ENCODE results near the gene TMEM259. TPM values are rescaled to one million over a fixed set of nuclear protein-coding genes. Genes with fewer than 3 reads are reported as not detected.

Gene TMEM259
- total RNA-seq, 1 donor from 2014 or later: 154 TPM

GRCh38 chr19:1018393-1018792, 2.5 kb downstream of the TMEM259 start:
- intact Hi-C loops (cut with micrococcal nuclease): no loop called here

GRCh38 chr19:1017906-1018305, 3.0 kb downstream of the TMEM259 start:
- intact Hi-C loops (cut with micrococcal nuclease): no loop called here

- intact Hi-C loops (cut with micrococcal nuclease): no loop called here
These were observed 3.6 kb downstream of the TMEM259 start for GRCh38 chr19:1017115-1017905.

DNA sequence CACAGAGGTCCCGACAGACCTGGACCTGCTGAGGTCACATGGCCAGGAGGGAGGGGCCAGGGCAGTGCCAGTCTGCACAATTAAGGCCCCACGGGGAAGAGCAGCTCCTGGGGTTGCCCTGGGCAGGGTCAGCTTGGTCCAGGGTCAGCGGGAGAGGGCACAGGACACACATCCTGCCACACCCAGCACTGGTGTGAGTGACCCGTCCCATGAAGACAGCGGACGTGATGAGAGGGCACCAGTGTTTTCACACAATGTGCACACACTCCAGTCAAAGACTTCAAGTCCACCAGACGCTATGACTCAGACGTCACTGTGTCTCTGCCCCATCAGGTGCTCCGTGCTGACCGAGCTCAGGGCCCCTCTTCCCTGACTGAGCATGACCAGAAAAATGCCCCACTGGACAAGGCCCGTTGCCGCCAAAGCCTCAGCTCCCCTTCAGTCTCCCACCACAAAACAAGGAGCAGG, 4.2 kb downstream of the TMEM259 start:
- intact Hi-C loops (cut with micrococcal nuclease): no loop called here

GRCh38 chr19:1015782-1016646, 4.9 kb downstream of the TMEM259 start:
- intact Hi-C loops (cut with micrococcal nuclease): no loop called here

GRCh38 chr19:1015061-1015781, 5.7 kb downstream of the TMEM259 start:
- intact Hi-C loops (cut with micrococcal nuclease): no loop called here

DNA sequence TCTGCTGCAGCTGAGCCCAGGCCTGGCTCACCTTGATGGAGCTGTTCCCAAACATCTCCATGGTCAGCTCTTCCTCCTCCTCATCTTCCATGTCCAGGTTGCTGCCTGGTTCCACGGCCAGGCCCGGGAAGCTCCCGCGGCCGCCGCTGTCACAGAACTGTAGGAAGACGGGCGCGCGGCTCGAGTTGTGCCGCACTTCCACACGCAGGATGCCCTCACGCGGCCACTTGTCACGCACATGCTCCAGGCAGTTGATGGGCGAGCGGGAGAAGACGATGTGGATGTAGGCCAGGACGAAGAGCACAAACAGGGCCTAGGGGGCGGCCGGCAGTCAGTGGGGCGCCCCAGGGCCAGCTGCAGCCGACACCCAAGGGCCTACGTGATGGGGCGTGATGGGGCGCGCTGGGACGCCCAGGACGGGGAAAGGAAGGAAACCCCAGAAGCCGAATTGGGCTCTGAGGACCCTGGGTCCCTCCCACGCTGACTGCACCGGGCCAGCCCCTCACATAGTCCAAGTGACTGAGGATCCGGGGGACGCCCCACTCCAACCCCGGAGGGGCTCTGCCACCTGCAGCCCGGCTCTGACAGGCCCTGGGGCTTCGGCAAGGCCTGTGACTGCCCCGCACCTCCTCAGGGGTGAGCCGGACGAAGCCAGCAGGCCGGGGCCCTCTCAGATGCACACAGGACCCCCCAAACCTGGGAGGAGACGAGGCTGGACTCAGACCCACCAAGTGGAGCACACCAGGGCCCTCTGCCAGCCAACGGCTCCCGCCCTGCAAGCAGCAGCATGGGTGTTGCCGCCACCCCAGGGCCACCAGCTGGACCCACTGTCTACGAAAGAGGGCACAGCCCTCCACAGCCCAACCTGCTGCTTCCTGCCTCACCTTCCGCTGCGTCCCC, 6.5 kb downstream of the TMEM259 start:
- intact Hi-C loops (cut with micrococcal nuclease): no loop called here

- intact Hi-C loops (cut with micrococcal nuclease): no loop called here
These were observed 7.7 kb downstream of the TMEM259 start for GRCh38 chr19:1013218-1013617.

GRCh38 chr19:1012334-1012733, 8.6 kb downstream of the TMEM259 start:
- intact Hi-C loops (cut with micrococcal nuclease): no loop called here

DNA sequence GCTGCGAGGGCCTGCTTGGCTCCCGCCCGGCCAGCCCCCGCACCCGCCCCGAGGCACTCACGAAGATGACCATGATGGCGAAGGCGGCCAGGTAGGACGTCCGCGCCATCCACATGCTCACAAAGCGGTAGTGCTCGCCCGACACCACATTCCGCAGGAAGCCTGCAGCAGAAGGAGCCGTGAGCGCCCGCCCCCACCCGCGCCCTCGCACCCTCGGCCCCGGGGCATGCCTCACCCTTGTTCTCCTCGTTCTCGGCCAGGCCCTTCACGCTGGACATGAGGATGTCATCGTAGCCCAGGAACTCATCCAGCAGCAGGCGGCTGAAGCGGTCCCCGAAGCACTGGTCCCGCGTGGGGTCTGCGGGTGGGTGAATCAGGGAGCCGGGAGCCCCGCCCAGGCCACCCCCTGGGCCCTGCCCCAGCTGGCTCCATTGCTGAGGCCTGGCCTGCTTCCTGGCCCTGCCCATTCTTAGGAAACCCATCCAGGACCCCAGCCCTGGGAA, 9.0 kb downstream of the TMEM259 start:
- intact Hi-C loops (cut with micrococcal nuclease): no loop called here

DNA sequence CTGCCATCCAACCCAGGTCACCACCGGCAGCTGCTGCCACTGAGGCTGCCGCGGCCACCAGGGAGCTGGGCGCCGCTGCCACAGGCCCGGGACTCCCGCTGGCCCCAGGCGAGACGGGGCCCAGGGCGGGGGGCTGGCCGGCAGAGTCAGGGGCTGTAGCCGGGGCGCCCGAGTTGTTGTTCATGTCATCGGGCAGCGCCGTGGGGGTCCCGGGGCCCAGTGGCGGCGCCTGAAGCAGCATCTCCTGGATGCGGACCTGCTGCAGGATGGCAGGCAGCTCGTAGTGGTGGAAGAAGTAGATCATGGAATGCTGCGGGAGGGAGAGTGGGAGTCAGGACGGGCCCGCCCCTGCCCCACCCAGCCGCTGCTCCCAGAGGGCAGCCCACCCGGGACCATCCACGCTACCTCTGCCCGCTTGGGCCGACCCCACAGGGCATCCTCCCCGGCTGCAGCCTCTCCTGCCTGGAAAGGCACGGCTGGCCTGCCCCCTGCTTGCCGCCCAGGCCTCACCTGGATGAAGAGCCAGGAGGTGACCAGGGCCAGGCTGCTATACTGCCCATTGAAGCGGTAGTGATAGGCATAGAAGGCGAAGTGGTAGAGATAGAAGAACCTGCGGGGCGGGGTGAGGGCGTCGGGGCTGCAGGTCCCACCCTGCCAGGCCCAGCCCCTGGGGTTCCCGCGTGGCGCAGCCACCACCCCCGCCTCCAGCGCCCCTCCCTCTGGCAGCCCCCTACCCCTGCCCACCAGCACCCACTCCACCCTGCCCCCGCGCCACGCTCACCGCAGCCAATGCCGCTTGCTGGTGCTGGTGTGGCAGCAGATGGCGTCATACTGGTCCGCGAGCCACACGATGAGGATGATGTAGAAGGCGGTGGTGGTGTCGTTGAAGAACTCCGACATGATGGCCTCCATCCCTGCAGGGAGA, 10.1 kb downstream of the TMEM259 start:
- intact Hi-C loops (cut with micrococcal nuclease): no loop called here

- intact Hi-C loops (cut with micrococcal nuclease): no loop called here
These were observed 10.9 kb downstream of the TMEM259 start for GRCh38 chr19:1009981-1010538.

GRCh38 chr19:1009041-1009980, 11.6 kb downstream of the TMEM259 start:
- intact Hi-C loops (cut with micrococcal nuclease): no loop called here

GRCh38 chr19:1008268-1009040, 12.5 kb downstream of the TMEM259 start:
- intact Hi-C loops (cut with micrococcal nuclease): no loop called here

GRCh38 chr19:1007399-1008251, 13.3 kb downstream of the TMEM259 start:
- intact Hi-C loops (cut with micrococcal nuclease): no loop called here

DNA sequence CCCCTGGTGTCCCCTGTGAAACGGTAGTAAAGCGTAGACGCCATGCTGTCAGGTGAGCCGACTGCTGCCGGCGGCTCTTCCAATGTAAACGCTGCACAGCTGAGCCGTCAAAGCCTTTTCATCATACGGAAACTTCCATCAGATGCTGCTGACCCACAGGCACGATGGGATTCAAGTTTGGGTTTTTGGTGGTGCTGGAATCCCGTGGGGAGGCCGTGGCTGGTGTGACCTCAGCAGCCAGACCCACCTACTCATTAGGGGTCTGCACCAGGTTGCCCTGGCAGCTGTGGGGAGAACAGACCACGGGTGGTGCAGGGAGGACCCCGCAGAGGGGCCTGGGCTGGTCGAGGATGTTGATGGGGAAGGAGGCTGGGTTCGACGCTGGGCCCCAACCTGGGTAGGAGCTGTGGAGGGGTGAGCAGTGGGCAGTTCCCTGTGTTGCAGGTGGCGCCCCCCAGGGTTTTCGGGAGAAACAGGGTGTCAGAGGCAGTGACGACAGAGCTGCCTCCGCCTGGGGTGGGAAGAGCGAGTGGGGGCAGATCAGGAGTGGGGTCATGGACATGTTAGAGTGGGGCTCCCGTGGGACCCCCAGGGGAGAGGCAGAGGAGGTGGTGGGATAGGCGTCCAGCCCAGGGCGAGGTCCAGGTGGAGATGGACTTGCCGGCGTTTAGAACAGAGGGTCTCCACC, 14.1 kb downstream of the TMEM259 start:
- intact Hi-C loops (cut with micrococcal nuclease): no loop called here
